OCI-LY1 (cell line): ENCODE data around the gene RAB22A.

Source experiments
- H2AFZ ChIP-seq: fragments of 200-600 bp; sonication (generic), shearing (Covaris generic); 2 replicates; pipeline ENCODE4 v1.6.0; 2014; ENCODE audit warnings: antibody characterized with exemption, mild to moderate bottlenecking, low read length
- H3F3A ChIP-seq: fragments of 200-600 bp; sonication (generic), shearing (Covaris generic); 2 replicates; pipeline ENCODE4 v1.6.0; 2014; ENCODE audit warnings: mild to moderate bottlenecking, antibody characterized with exemption, low read length, moderate library complexity; ENCODE audit not compliant: insufficient read depth
- H3K27ac ChIP-seq: fragments of 200-600 bp; sonication (generic); 2 replicates; pipeline ENCODE4 v1.5.1; 2014; ENCODE audit warnings: low read length, mixed run types, mild to moderate bottlenecking, low read depth; ENCODE audit not compliant: poor library complexity, severe bottlenecking
- H3K27me3 ChIP-seq: fragments of 200-600 bp; sonication (generic); 2 replicates; pipeline ENCODE4 v1.6.0; 2014; ENCODE audit warnings: antibody characterized with exemption, mild to moderate bottlenecking, low read length, moderate library complexity; ENCODE audit not compliant: insufficient read depth
- H3K36me3 ChIP-seq: fragments of 200-600 bp; sonication (generic); 2 replicates; pipeline ENCODE4 v1.6.1; 2014; ENCODE audit warnings: mild to moderate bottlenecking, antibody characterized with exemption, low read length, moderate library complexity, mixed read lengths; ENCODE audit not compliant: insufficient read depth
- H3K4me1 ChIP-seq: fragments of 200-600 bp; sonication (generic); 2 replicates; pipeline ENCODE4 v1.5.1; 2014; ENCODE audit warnings: mild to moderate bottlenecking, low read length, moderate library complexity; ENCODE audit not compliant: insufficient read depth, severe bottlenecking
- H3K4me2 ChIP-seq: fragments of 200-600 bp; sonication (generic), shearing (Covaris generic); 2 replicates; pipeline ENCODE4 v1.6.1; 2014; ENCODE audit warnings: low read length
- H3K4me3 ChIP-seq: fragments of 200-600 bp; sonication (generic); 2 replicates; pipeline ENCODE4 v1.5.1; 2014; ENCODE audit warnings: low read length, low read depth, mild to moderate bottlenecking, mixed read lengths; ENCODE audit not compliant: poor library complexity, severe bottlenecking
- H3K79me2 ChIP-seq: fragments of 200-600 bp; shearing (Covaris generic); 2 replicates; pipeline ENCODE4 v1.6.1; 2016; ENCODE audit warnings: mixed run types, low read length, mixed read lengths; ENCODE audit not compliant: insufficient read depth
- H3K9ac ChIP-seq: fragments of 200-600 bp; sonication (generic), shearing (Covaris generic); 2 replicates; pipeline ENCODE4 v1.6.1; 2014; ENCODE audit warnings: mild to moderate bottlenecking, low read length, mixed read lengths
- H3K9me2 ChIP-seq: fragments of 200-600 bp; sonication (generic), shearing (Covaris generic); 2 replicates; pipeline ENCODE4 v1.6.1; 2014; ENCODE audit warnings: low read depth, mild to moderate bottlenecking, low read length, mixed read lengths
- H3K9me3 ChIP-seq: fragments of 200-600 bp; shearing (Covaris generic); 2 replicates; pipeline ENCODE4 v1.6.1; 2014; ENCODE audit warnings: low read length, mixed read lengths
- H4K20me1 ChIP-seq: fragments of 200-600 bp; sonication (generic), shearing (Covaris generic); 2 replicates; pipeline ENCODE4 v1.6.0; 2016; ENCODE audit warnings: mild to moderate bottlenecking, low read length; ENCODE audit not compliant: insufficient read depth
- EZH2 ChIP-seq: fragments of 200-600 bp; sonication (generic), shearing (Covaris generic); IDR thresholded peaks from 2 replicates; pipeline ENCODE4 v1.8.0; 2017; ENCODE audit warnings: borderline replicate concordance, mixed run types, mild to moderate bottlenecking, antibody characterized with exemption, low read length, moderate library complexity, mixed read lengths
- TF ChIP-seq, protein P1 (sequence below): fragments of 200-600 bp; sonication (generic), shearing (Covaris generic); IDR thresholded peaks from 2 replicates; pipeline ENCODE4 v1.5.1; 2017; ENCODE audit warnings: mild to moderate bottlenecking, antibody characterized with exemption, low read length, moderate library complexity, mixed read lengths

The RAB22A gene

DNA sequence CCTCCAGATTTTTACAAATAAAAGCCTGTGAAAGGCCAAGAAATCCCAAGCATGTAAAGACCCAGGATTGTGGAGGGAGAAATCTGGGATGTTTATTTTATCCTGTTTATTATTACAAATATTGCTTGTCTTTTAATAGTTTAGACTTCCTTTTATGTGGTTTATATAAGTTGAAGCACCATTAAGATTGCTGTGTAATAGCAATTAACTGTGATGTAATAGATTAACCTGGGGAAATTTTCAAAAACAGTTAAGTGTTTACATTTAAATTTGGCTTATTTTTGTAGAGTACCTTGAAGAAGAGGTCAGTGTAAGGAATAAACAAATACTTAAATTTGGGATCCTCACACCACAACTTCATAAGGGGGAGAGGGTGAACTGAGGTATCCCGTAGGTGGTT lies 106.5 kb downstream of the RAB22A start:
- Histone ChIP-seq H3K9me3 (no peaks in the 10 kb centered on the region), H2AFZ (no peak overlapping the region), H3K36me3 (peaks cover 36% of the 10 kb centered on the region), H3K9me2 (no peaks in the 10 kb centered on the region), H3K27me3 (no peaks in the 10 kb centered on the region), H3K27ac (peak overlapping the region; percentile 33), H3K4me2 (peak overlapping the region; percentile 34; the same call in 1 of the 2 replicates), H4K20me1 (no peaks in the 10 kb centered on the region), H3K4me3 (no peak overlapping the region), H3F3A (no peaks in the 10 kb centered on the region), H3K79me2 (peaks cover 51% of the 10 kb centered on the region), H3K9ac (no peak overlapping the region; the same call in 1 of the 2 replicates), H3K4me1 (peaks cover 18% of the 10 kb centered on the region)
- TF ChIP-seq, protein P1, sequence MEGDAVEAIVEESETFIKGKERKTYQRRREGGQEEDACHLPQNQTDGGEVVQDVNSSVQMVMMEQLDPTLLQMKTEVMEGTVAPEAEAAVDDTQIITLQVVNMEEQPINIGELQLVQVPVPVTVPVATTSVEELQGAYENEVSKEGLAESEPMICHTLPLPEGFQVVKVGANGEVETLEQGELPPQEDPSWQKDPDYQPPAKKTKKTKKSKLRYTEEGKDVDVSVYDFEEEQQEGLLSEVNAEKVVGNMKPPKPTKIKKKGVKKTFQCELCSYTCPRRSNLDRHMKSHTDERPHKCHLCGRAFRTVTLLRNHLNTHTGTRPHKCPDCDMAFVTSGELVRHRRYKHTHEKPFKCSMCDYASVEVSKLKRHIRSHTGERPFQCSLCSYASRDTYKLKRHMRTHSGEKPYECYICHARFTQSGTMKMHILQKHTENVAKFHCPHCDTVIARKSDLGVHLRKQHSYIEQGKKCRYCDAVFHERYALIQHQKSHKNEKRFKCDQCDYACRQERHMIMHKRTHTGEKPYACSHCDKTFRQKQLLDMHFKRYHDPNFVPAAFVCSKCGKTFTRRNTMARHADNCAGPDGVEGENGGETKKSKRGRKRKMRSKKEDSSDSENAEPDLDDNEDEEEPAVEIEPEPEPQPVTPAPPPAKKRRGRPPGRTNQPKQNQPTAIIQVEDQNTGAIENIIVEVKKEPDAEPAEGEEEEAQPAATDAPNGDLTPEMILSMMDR: no peak
- no peak for TF ChIP-seq EZH2

DNA sequence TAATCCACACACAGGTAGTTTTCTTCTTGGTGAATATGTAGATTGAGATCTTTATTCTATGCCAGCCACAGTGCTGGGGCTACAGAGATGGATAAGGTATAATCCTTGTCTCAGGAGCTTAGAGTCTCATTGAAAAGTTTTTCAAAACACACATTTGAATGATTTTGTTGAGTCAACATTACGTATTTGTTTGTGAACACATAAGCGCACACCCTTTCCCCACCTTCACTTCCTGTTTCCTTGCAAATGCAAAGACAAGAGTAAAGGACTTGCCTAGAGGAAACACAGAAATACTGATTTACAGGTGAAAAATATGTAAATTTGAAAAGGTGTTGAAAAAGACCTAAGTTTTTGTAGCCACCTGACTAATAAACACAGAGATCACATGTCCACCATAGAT lies 107.3 kb downstream of the RAB22A start:
- Histone ChIP-seq H3K79me2 (peaks cover 44% of the 10 kb centered on the region), H3F3A (no peaks in the 10 kb centered on the region), H3K9me2 (no peaks in the 10 kb centered on the region), H3K9ac (no peak overlapping the region), H3K4me1 (peaks cover 18% of the 10 kb centered on the region), H3K4me2 (no peak overlapping the region), H3K27ac (no peak overlapping the region), H3K27me3 (no peaks in the 10 kb centered on the region), H3K9me3 (no peaks in the 10 kb centered on the region), H3K36me3 (peaks cover 38% of the 10 kb centered on the region), H4K20me1 (no peaks in the 10 kb centered on the region), H3K4me3 (no peak overlapping the region), H2AFZ (no peak overlapping the region)
- TF ChIP-seq, protein P1: no peak
- no peak for TF ChIP-seq EZH2
